CD4-positive, alpha-beta T cell treated with Interleukin-6 at 100 ng/mL for 8 hours (primary cell): ENCODE data around the gene NXNL1.
"Not testable (repeated sequence)": the region's sequence is repeated elsewhere in the genome, so short reads cannot be mapped to it uniquely, and the experiment has no call there.

Experiments
- DNase-seq: peaks from one replicate; pipeline ENCODE4 v3.0.0-alpha.2; 2020; ENCODE audit warnings: mixed read lengths, low spot score

Gene NXNL1

DNA sequence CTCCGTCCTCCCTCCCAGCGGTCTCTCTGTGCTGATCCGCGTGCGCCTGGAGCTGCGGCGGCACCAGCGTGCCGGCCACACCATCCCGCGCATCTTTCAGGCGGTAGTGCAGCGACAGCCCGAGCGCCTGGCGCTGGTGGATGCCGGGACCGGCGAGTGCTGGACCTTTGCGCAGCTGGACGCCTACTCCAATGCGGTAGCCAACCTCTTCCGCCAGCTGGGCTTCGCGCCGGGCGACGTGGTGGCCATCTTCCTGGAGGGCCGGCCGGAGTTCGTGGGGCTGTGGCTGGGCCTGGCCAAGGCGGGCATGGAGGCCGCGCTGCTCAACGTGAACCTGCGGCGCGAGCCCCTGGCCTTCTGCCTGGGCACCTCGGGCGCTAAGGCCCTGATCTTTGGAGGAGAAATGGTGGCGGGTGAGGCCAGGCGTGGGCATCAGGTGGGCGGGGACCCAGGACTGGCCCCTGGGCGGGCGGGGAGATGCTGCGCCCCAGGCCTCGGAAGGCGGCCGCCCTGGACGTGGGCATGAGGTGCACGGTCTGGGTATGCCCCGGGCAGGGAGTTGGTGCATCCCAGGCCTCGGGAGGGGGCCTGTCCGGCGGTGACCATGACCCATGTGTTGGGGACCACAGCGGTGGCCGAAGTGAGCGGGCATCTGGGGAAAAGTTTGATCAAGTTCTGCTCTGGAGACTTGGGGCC is 26.0 kb upstream of the NXNL1 start:
- DNase-seq = no peak

DNA sequence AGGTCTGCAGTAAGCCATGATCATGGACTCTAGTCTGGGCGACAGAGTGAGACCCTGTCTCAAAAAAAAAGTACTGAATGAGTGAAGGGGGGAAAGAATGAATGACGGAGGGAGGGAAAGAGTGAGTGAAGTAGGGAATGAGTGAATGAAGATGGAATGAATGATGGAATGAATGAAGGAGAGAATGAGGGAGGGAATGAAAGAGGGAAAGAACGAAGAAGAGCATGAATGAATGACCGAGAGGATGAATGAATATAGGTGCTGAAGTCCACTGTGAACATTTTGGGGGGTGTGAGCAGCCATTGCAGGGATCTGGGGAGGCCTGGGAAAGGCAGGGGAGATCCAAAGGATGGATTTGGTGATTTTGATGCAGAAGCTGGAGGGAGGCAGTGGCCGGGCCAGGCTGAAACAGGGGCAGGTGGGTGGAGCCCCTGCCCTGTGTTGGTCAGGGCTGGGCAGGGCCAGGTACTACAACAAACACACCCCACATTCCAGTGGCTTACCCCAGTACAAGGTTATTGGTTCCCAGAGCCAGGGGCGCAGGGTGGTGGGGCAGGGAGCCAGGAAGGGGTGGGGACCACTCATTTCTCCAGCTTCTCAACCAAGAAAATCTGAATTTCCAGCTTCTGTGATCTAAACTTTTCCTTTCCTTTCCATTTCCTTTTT is 23.9 kb upstream of the NXNL1 start:
- no peak for DNase-seq

DNA sequence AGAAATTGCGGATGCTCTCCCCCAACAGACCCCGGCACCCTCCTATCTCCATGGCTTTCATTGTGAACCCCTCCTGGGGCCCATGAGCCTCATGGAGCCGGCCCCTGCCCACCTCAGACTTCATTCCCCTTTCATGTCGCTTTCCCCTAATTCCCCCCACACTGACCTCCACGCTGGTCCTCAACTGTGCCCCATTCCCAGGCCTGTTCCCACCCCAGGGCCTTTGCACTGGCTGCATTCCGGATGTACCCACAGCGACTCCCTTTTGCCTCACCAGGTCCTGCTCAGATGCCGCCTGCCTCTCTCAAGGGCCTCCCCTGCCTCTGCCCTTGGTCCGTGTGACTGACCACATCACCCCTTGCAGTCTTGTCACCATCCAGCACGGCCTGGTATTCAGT is 22.9 kb upstream of the NXNL1 start:
- no peak for DNase-seq

DNA sequence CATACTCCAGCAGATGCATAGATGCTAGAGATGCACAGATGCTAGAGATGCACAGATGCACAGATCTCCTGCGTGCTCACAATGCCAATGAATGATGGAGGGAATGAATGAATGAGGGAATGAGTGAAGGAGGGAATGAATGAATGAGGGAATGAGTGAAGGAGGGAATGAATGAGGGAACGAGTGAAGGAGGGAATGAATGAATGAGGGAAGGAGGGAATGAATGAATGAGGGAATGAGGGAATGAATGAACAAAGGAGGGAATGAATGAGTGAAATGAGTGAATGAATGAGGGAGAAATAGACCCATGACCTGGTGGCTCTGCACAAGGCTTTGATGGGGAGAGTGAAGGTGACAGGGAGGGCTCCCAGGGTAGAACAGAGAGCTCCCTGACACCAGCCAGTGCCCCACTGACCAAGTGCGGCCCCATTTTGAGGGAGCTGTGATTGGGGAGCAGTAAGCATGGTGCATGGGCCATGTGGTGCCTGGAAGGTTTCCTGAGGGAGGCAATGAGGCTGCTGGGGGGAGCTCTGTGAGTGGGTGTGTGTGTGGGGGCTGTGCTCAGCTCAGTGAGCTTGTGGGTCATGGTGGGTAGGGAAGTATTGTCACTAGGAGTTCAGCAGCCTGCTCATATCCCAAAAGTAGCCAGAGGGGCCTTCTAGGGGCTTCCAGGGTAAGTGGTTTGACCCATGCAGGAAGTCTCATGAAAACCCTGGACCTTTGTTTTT is 22.3 kb upstream of the NXNL1 start:
- no peak for DNase-seq

DNA sequence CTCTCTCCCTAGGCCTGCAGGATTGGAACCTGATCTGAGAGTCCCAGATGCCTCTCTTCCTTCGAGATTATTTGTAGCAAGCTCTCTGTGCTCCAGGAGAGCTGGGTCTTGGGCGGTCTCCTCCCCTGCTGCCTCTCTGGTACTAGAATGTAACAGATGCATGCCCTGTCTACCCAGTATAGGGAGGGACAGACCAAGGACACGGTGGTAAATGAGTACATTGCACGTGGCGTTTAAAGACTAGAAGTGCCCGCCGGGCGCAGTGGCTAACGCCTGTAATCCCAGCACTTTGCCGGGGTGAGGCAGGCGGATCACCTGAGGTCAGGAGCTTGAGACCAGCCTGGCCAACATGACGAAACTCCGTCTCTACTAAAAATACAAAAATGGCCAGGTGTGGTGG is 21.3 kb upstream of the NXNL1 start:
- no peak for DNase-seq

DNA sequence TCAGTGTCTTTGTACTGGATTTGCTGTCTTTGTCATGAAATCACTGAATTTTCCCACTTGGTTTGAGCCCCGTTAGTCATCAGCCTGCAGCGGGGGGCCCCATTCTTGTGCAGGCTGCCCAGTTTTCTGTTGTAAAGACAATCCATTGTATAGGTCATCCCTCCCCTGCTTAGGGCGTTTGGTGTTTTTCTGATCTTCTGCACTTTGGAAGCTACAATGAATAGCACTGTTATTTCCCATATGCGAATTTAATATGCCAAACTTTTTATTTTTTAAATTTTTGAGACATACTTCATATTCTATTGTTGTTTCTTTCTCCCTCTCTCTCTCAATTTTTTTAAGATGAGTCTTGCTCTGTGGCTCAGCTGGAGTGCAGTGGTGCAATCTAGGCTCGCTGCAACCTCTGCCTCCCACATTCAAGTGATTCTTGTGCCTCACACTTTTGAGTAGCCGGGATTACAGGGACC is 18.6 kb upstream of the NXNL1 start:
- DNase-seq = no peak

DNA sequence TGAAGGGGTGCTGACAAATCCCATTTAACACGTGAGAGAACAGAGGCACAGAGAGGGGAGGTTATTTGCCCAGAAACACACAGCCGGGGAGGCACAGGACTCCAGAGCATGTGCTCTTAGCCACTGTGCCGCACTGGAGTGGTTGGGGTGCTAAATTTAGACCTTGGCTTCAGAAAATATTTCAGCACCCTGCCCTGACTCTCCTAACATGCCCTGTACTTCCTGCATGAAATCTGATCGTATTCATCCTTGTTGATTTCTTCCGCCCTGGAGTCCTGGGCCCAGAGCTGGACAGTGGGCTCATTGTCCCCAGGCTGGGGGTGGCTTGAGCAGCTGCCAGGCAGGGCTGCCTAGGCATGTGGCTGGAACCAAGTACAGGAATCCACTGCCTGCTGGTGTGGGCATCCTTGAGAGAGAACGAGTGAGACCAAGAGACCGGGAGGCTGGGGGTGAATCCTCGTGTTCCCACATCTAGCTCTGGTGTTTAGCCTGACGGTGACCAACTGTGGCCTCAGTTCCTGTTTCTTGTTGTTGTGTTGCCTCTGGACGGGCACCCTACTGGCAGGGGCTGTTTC is 14.9 kb upstream of the NXNL1 start:
- no peak for DNase-seq

DNA sequence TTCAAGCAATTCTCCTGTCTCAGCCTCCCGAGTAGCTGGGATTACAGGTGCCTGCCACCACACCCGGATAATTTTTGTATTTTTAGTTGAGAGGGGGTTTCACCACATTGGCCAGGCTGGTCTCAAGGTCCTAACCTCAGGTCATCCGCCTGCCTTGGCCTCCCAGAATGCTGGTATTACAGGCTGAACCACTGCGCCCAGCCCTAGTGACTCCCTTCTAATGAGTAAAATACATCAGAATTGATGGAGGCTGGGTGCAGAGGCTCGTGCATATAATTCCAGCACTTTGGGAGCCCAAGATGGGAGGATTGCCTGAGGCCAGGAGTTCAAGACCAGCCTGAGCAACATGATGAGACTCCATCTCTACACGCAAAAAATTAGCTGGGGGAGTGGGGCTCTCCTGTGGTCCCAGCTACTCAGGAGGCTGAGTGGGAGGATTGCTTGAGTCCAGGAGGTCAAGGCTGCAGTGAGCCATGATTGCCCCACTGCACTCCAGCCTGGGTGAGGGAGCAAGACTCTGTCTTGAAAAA is 14.3 kb upstream of the NXNL1 start:
- DNase-seq = not testable (repeated sequence)

DNA sequence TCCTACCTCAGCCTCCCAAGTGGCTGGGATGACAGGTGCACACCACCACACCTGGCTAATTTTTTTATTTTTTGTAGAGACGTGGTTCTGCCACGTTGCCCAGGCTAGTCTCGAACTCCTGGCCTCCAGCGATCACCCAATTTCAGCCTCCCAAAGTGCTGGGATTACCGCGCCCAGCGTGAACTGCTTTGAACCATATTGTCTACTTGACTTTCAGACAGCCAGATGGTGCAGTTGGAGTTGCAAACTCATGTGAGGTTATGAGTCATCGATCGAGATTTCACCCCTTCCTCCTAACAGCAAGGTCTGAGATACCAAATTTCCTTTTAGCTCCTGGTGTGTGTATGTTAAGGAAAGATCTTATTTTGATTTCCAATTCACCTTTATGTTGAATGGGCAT is 12.3 kb upstream of the NXNL1 start:
- DNase-seq = peak; percentile 15

DNA sequence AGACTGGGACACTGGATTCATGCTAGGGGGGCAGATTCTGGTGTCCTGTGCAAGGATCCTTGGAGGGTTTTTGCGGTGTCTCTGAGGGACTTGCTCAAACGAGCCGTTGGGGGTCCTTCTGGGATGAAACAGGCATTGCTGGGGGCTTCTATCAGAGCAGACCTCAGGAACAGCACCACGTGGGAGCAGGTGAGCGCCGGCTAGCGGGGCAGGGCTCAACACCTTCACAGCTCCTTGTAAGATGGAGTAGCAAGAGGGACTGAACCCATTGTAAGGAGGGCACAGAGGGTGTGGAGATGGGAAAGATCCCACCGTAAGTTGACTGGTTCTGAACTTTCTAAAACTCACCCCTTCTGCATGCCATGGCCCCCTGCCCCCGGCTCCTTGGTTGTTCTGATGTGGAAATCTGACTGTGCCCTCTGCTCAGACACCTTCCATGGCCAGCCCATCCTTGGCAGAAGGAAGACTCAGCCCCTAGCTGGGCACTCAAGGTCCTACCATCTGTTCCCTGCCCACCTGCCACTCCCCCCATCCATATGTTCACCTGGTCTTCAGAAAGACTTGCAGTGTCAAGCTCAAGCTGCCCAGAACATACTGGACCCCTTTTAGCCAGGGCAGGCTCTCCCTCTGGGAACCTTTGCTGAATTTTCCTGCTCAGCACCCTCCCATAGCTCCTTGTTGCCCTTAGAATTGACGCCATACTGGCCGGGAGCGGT is 10.8 kb upstream of the NXNL1 start:
- no peak for DNase-seq

DNA sequence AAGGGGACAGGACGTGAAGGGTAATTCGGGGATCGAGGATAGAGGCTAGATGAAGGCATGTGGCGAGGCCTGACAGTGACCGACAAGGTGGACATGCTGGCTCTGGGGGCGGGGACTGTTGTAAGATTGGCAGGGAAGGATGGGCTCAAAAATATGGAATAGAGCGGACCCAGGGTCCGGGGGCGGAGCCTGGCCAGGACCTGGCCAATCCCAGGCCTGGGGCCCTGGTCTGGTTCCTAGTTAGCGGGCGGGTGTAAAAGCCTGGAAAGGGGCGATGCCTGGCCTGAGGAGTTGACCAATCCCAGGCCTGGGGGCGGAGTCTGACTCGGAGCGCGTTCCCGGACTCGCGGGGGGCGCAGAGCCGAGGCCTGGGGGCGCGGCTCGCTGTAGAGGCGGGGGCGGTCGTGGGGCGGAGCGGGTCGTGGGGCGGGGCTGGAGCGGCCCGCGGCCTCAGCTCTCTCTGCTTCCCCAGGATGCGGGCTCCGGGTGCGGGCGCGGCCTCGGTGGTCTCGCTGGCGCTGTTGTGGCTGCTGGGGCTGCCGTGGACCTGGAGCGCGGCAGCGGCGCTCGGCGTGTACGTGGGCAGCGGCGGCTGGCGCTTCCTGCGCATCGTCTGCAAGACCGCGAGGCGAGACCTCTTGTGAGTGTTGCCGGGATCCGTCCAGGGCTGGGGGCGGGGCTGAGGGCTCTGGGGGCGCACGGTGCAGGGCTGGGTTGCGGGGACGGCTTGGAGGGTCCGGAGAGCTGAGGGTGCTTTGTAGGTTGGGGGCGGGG is 9.5 kb upstream of the NXNL1 start, which contains the start of gene SLC27A1:
TSS of gene SLC27A1 (plus strand) at position 457 of the 774 bp plus-strand sequence. CDS start at position 474, 17 bp downstream.
- peak; percentile 91 for DNase-seq

DNA sequence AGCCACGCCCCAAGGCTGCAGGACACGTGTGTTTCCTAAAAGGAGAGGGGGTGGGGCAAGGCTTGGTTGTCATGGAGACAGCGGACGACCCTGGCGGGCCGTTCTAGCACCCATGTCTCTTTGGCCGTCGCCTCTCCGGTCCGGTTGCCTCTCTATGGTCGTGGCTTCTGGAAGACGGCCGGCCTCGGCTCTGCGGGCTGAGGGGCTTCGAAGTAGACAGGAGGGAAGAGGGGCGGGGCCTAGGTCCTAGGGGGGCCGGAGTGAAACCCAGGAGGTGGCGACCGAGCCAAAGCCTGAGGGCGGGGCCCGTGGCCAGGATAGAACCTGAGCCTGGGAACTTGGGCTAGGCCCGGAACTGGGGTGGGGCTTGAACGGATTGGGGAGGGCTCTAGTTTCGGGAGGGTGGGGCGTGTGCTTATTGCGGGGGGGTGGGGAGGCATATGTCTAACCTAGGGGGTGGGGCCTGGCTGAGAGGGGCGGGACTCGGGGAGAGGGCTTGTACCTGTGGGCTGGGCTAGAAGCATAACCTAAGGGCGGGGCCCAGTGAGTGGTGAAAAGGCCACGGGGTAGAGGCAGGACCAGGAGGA is 8.8 kb upstream of the NXNL1 start:
- peak; percentile 96 for DNase-seq

DNA sequence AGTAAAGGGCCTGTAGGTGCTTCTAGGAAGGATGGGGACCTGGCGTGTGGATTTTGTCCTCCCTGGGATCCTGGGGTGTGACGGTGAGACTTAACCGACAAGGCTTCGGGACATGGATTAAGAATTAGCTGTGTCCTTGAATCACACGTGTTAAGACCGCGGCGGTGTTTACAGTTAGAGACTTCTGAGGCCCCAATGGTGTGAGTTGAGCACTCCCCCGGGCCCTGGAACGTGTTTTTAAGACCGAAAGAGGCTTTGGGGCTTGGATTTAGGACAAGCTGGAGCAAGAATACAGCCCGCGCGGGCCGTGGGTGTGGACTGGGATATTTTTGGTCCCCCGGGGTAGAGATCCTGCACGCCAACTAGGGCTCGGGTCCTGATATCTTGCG is 8.4 kb upstream of the NXNL1 start:
- no peak for DNase-seq

DNA sequence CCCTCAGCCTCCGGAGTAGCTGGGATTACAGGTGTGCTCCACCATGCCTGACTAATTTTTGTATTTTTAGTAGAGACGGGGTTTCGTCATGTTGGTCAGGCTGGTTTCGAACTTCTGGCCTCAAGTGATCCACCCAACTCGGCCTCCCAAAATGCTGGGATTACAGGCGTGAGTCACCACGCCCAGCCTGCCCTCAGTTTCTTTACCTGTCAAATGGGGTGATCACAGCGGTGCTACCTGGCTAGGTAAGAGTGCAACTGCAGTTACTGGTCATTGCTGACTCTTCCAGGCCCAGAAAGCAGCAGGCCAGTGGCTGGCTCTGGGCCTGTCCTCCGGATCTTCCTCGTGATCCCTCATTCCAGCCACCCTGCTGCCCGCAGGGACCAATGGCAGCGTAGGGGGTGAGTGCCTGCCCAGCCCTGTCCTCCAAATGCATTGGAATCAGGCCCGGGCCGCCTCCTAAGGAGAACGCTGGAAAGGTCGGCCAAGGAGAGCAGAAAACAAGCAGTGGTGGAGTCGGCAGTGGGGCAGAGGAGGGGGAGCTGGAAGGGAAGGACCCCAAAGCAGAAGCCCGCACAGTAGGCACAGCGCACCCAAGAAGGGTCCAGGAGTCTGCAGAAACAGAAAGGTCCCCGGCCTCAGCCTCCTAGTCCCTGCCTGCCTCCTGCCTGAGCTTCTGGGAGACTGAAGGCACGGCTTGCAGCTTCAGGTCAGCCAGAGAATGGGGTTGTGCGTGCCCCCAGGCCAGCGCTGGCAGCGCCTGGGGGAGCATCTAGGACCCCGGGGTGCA is 7.8 kb upstream of the NXNL1 start:
- DNase-seq = no peak

DNA sequence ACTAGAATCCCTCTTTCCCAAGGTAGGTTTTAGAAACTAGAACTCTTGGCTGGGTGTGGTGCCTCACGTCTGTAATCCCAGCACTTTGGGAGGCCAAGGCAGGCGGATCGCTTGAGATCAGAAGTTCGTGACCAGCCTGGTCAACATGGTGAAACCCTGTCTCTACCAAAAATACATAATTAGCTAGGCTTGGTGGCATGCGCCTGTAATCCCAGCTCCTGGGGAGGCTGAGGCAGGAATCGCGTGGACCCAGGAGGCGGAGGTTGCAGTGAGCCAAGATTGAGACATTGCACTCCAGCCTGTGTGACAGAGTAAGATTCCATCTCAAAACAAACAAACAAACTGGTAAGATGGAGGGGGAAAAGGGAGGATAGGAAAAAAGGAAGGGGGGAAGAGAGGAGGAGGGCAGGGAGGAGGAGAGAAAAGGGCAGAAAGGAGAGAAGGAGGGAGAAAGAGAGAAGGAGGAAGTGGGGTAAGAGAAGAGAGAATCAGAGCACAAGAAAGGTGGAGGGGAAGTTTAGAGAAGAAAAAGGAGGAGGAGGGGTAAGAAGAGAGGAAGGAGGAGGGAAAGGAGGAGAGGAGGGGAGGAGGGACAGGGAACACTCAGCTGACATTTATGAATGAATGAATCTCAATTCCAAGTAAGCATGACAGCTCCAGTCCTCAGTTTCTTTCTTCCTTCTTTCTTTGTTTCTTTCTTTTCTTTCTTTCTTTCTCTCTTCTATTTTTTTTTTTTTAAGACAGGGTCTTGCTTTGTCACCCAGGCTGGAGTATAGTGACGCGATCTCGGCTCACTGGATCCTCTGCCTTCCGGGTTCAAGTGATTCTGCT is 7.0 kb upstream of the NXNL1 start:
- no peak for DNase-seq

DNA sequence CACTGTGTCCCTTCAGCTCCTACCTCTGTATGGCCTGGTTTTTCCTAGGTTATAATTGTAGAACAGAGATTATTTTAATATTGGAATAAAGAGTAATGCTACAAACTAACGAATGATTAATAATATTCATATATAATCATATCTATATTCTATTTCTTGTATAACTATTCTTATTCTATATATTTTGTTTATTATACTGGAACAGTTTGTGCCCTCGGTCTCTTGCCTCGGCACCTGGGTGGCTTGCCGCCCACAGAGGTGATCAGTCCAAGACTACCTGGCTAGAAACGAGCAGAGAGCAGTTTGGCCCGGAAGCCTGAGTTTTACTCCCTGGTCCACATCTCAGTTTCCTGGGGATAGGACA is 5.7 kb upstream of the NXNL1 start:
- no peak for DNase-seq

DNA sequence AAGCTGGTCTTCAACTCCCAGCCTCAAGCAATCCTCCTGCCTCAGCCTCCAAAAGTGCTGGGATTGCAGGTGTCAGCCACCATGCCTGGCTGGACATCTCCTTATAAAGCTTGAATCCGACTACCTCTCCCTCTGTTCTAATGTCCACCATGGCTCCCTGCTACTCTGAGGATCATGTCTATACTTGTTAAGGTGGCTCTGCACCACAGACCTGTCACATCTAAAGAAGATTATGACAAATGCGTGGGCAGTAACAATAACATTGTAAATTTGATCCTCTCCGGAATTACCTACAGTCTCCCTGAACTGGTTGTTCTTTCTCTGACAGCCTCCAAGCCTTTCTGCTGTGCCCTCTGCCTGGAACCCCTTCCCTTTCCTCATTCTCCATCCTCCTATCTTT is 1.8 kb downstream of the NXNL1 start:
- DNase-seq = no peak

DNA sequence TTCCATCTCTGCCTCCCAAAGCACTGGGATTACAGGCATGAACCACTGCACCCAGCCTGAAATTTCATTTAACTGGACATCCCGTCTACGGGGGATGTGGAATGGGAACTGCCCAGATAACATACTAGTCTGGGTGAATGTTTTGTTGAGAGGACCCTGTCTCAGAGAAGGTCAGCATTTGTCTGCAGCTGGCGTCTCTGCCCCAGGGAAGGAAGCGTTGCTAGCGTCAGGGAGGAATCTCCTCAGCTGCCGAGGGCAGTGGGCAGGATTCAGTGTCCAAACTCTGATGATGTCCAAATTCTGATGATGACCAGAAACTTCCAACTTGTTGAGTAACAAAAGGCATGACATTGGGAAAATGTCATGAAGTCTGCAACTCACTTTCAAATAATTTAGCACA is 3.1 kb downstream of the NXNL1 start:
- no peak for DNase-seq

DNA sequence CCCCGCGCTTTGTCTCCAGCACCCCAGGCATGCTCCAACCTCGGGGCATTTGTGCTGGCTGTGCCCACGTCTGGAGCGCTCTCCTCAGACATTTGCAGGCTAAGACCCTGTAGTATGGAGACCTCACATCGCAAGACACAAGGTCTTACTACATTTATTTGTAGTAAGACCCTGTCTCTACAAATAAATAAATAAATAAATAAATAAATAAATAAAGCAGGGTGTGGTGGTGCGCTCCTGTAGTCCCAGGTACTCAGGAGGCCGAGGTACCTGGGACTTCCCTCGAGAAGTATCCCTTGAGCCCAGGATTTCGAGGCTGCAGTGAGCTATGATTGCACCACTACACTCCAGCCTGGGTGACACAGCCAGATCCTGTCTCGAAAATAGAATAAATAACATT is 4.6 kb downstream of the NXNL1 start:
- DNase-seq = no peak
